Skeletal muscle tissue (tissue), 4 donors: ENCODE data around the gene PTCSC3. TPM values are rescaled to one million over a fixed set of nuclear protein-coding genes. Genes with fewer than 3 reads are reported as not detected.

Source experiments
- H3K27ac ChIP-seq: one replicate; pipeline ENCODE4 v1.7.0; 2013; ENCODE audit warnings: mild to moderate bottlenecking, low read depth, low read length, inconsistent platforms
- H3K27me3 ChIP-seq, 3 donors: one replicate each; pipeline ENCODE4 v1.7.0; 2013; ENCODE audit warnings: low read length in 3 of 3; ENCODE audit not compliant: control insufficient read depth in 3 of 3, insufficient read depth in 3 of 3
- H3K36me3 ChIP-seq, 3 donors: one replicate each; pipeline ENCODE4 v1.7.0; 2013; ENCODE audit warnings: low read length in 3 of 3; ENCODE audit not compliant: control insufficient read depth in 3 of 3, insufficient read depth in 3 of 3
- H3K4me1 ChIP-seq, 3 donors: one replicate each; pipeline ENCODE4 v1.7.0; 2013; ENCODE audit warnings: low read length in 3 of 3, mild to moderate bottlenecking in 3 of 3; ENCODE audit not compliant: control insufficient read depth in 3 of 3, insufficient read depth in 3 of 3
- H3K4me3 ChIP-seq, 3 donors: one replicate each; pipeline ENCODE4 v1.7.0; 2013; ENCODE audit warnings: low read length in 3 of 3
- H3K9ac ChIP-seq, 3 donors: one replicate each; pipeline ENCODE4 v1.7.0; 2013; ENCODE audit warnings: low read length in 3 of 3, mild to moderate bottlenecking in 3 of 3, moderate library complexity in 2 of 3, low read depth in 1 of 3
- H3K9me3 ChIP-seq, 3 donors: one replicate each; pipeline ENCODE4 v1.7.0; 2013; ENCODE audit warnings: low read length in 3 of 3; ENCODE audit not compliant: control insufficient read depth in 3 of 3
- total RNA-seq: library from RNA; depleted of rRNA; stranded (reverse); fragments of >200 nt; gene quantifications from one replicate; pipeline ENCODE4 v1.2.3, GENCODE V29; 2014
- donor health status: Osteomylitis.

The PTCSC3 gene
- total RNA-seq, 1 donor from 2014 or later = not detected

DNA sequence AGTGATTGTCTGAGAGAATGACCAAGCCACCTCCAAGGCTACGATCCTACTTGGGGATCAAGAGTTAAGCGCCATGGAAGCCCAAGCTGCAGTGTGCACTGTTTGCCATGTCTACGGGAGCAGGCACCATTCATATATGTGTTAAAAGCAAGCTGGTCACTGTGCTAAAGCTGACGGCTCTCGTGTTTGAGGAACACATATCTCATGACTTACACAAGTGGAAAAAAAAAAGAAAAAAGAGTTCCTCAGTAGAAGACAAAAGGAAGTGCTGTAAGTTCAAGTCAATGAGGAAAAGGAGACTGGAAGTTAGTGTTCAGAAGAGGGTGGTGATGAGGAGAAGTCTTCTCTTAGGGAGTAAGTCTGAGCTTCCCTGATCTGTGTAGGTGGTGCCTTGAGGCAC is 4.9 kb upstream of the PTCSC3 start:
- peaks cover 0 to 2% (median 0%) of the 10 kb centered on the region in 3 donors for H3K9me3 ChIP-seq
- H3K4me3 ChIP-seq = no peak overlapping the region
- no peak overlapping the region for H3K27ac ChIP-seq
- no peaks in the 10 kb centered on the region for H3K27me3 ChIP-seq
- no peak overlapping the region for H3K9ac ChIP-seq
- no peaks in the 10 kb centered on the region for H3K36me3 ChIP-seq
- no peaks in the 10 kb centered on the region for H3K4me1 ChIP-seq

DNA sequence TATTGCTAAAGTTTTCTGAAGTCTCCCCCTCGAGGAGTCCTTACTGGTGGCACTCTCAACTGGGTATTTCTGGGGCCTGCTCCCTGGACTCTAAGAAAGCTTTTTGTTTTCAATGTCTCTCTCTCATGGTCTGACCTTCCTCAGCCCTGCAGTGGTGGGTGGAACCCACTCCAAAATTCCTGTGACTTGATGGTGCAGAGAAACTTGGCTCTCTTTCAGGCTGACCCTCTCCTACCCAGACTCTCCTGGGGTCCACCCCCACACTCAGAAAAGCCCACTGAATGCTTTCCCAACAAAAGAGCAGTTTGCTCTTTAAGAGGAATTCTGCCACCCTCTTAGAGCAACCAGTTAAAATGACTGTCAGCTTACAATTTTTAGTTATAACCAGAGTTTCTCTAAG is 967 bp upstream of the PTCSC3 start:
- Histone ChIP-seq H3K4me3 (no peak overlapping the region), H3K9me3 (peaks cover 0 to 3% (median 2%) of the 10 kb centered on the region in 3 donors), H3K9ac (no peak overlapping the region)

DNA sequence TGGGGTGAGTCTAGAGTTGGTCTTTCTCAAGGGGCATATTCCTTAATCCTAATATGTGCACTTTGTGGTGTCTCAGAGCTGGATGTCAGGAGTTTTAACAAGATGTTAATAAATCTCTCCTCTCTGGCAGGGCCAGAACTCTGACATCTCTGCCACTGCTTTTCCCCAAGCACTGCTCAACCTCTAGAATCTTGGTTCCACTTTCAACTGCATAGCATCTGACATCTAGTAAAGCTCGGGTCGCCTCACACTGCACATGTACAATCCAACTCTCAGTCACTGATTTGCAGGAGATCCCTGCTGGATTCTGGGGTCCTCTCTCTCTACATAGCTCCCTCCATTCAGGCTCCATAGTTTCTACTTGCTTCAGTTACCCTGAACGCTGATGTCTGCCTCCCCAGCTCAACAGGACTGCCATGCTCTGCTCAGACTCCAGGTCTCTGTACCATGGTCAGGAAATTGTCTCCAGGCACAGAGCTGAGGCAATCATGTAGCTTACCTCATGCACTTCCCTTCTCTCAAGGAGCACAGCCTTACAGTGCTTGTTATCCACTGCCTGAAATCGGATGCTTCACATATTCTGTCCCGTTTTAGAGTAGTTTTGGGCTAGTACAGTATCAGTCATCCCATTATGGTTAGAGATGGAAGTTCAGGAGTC is 1.6 kb downstream of the PTCSC3 start:
- no peak overlapping the region for H3K9ac ChIP-seq
- H3K9me3 ChIP-seq = peaks cover 0 to 3% (median 0%) of the 10 kb centered on the region in 3 donors
- H3K36me3 ChIP-seq = no peaks in the 10 kb centered on the region
- H3K27me3 ChIP-seq = no peaks in the 10 kb centered on the region
- H3K27ac ChIP-seq = no peak overlapping the region
- H3K4me1 ChIP-seq = no peaks in the 10 kb centered on the region
- H3K4me3 ChIP-seq = no peak overlapping the region

More for the DNA sequence above, 967 bp upstream of the PTCSC3 start:
- H3K27ac ChIP-seq = no peak overlapping the region
- H3K4me1 ChIP-seq = no peaks in the 10 kb centered on the region
- H3K36me3 ChIP-seq = no peaks in the 10 kb centered on the region
- H3K27me3 ChIP-seq = no peaks in the 10 kb centered on the region

DNA sequence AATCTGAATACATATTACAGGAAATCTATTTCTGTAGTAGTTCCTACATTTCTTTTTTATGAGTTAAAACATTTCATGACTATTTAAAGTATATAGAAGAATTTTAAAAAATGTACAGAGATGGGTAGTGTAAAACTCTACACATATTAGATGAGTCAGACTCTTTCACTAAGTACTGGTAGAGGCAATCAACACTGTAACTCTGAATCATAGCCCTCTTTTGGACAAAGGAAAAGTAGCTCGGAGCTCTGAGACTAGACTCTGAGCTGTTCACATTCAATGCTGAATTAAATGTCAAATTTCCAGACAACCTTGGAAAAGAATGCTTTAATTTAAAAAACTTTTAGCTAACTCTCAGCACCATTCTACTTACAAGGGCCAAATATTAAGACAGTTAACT is 3.4 kb downstream of the PTCSC3 start:
- Histone ChIP-seq H3K4me1 (no peaks in the 10 kb centered on the region), H3K36me3 (no peaks in the 10 kb centered on the region), H3K27me3 (no peaks in the 10 kb centered on the region), H3K9ac (no peak overlapping the region), H3K27ac (no peak overlapping the region), H3K4me3 (no peak overlapping the region), H3K9me3 (peaks cover 0 to 3% (median 0%) of the 10 kb centered on the region in 3 donors)

DNA sequence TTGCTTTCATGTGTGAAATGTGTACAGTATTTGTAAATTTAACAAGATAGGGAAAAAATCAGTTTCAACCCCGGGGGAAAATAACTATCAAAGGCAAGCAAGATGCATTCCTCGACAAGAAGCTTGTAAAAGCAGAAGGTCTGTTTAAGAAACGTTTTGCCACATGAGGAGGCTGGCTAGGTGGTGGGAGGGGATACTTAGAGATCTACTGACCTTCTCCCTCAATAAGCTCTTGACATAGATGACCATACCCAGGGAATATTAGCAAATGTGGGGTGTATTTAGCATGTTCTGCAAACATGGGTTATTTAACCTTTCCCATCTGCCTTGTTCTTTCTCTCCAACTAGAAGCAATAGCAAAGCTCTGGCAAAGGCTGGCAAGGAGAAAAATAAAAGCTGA is 4.9 kb downstream of the PTCSC3 start:
- Histone ChIP-seq H3K9me3 (peaks cover 0 to 3% (median 0%) of the 10 kb centered on the region in 3 donors), H3K4me1 (no peaks in the 10 kb centered on the region), H3K9ac (no peak overlapping the region), H3K36me3 (no peaks in the 10 kb centered on the region), H3K27me3 (no peaks in the 10 kb centered on the region), H3K4me3 (no peak overlapping the region), H3K27ac (no peak overlapping the region)

GRCh38 chr14:36167431-36167830 is 9.1 kb downstream of the PTCSC3 start:
- H3K27me3 ChIP-seq = no peaks in the 10 kb centered on the region
- H3K4me3 ChIP-seq = no peak overlapping the region
- no peak overlapping the region for H3K9ac ChIP-seq
- no peaks in the 10 kb centered on the region for H3K36me3 ChIP-seq
- no peaks in the 10 kb centered on the region for H3K9me3 ChIP-seq
- H3K4me1 ChIP-seq = no peaks in the 10 kb centered on the region
- H3K27ac ChIP-seq = no peak overlapping the region

GRCh38 chr14:36163451-36163850 is 13.1 kb downstream of the PTCSC3 start:
- no peaks in the 10 kb centered on the region for H3K36me3 ChIP-seq
- no peaks in the 10 kb centered on the region for H3K9me3 ChIP-seq
- H3K9ac ChIP-seq = no peak overlapping the region
- no peak overlapping the region for H3K27ac ChIP-seq
- no peaks in the 10 kb centered on the region for H3K4me1 ChIP-seq
- no peak overlapping the region for H3K4me3 ChIP-seq
- peaks cover 0 to 5% (median 0%) of the 10 kb centered on the region in 3 donors for H3K27me3 ChIP-seq

GRCh38 chr14:36162267-36162666 is 14.3 kb downstream of the PTCSC3 start:
- H3K4me3 ChIP-seq = no peak overlapping the region
- no peaks in the 10 kb centered on the region for H3K4me1 ChIP-seq
- no peaks in the 10 kb centered on the region for H3K36me3 ChIP-seq
- H3K27ac ChIP-seq = no peak overlapping the region
- H3K9ac ChIP-seq = no peak overlapping the region
- peaks cover 0 to 5% (median 0%) of the 10 kb centered on the region in 3 donors for H3K27me3 ChIP-seq
- no peaks in the 10 kb centered on the region for H3K9me3 ChIP-seq

DNA sequence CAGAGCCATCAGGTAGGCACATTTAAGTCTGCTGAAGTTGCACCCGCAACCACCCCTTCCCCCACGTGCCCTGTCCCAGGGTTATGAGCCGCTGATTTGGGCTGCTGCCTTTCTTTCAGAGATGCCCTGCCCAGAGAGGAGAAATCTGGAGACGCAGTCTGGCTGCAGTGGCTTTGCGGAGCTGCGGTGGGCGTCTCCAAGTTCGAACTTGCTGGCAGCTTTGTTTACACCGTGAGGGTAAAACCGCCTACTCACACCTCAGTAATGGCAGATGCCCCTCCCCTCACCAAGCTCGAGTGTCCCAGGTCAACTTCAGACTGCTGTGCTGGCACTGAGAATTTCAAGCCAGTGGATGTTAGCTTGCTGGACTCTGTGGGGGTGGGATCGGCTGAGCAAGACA is 14.7 kb downstream of the PTCSC3 start:
- Histone ChIP-seq H3K27me3 (peaks cover 0 to 5% (median 0%) of the 10 kb centered on the region in 3 donors), H3K9me3 (no peaks in the 10 kb centered on the region)

GRCh38 chr14:36151335-36151734 is 25.2 kb downstream of the PTCSC3 start:
- no peak overlapping the region for H3K27ac ChIP-seq
- H3K4me3 ChIP-seq = no peak overlapping the region
- no peaks in the 10 kb centered on the region for H3K27me3 ChIP-seq
- no peaks in the 10 kb centered on the region for H3K4me1 ChIP-seq
- no peaks in the 10 kb centered on the region for H3K36me3 ChIP-seq
- peaks cover 0 to 3% (median 0%) of the 10 kb centered on the region in 3 donors for H3K9me3 ChIP-seq
- H3K9ac ChIP-seq = no peak overlapping the region

More for the DNA sequence above, 14.7 kb downstream of the PTCSC3 start:
- Histone ChIP-seq H3K9ac (no peak overlapping the region), H3K4me3 (no peak overlapping the region), H3K4me1 (no peaks in the 10 kb centered on the region), H3K27ac (no peak overlapping the region), H3K36me3 (no peaks in the 10 kb centered on the region)
